Smooth muscle cell (in vitro differentiated cells): ENCODE data around the gene NAA25. TPM values are rescaled to one million over a fixed set of nuclear protein-coding genes. Genes with fewer than 3 reads are reported as not detected.
"Not testable (repeated sequence)": the region's sequence is repeated elsewhere in the genome, so short reads cannot be mapped to it uniquely, and the experiment has no call there.

Source experiments
- DNase-seq: peaks from one replicate; lab custom pipeline; 2025; ENCODE audit not compliant: unreplicated experiment; lab: John Stamatoyannopoulos, UW
- H2AFZ ChIP-seq: fragments of 200-600 bp; sonication (generic); 2 replicates; pipeline ENCODE4 v1.6.0; 2016; ENCODE audit warnings: antibody characterized with exemption, low read depth, mild to moderate bottlenecking
- H3F3A ChIP-seq: fragments of 200-600 bp; sonication (generic); 2 replicates; pipeline ENCODE4 v1.6.0; 2017; ENCODE audit warnings: antibody characterized with exemption, low read depth
- H3K27ac ChIP-seq: fragments of 200-600 bp; sonication (generic); 2 replicates; pipeline ENCODE4 v1.5.1; 2016; ENCODE audit warnings: low read depth, mild to moderate bottlenecking
- H3K27me3 ChIP-seq: fragments of 200-600 bp; sonication (generic); 2 replicates; pipeline ENCODE4 v1.6.1; 2016; ENCODE audit warnings: low read depth, mild to moderate bottlenecking
- H3K36me3 ChIP-seq: fragments of 200-600 bp; sonication (generic); 2 replicates; pipeline ENCODE4 v1.5.1; 2016; ENCODE audit warnings: low read depth
- H3K4me1 ChIP-seq: fragments of 200-600 bp; sonication (generic); 2 replicates; pipeline ENCODE4 v1.5.1; 2016; ENCODE audit warnings: low read depth
- H3K4me2 ChIP-seq: fragments of 200-600 bp; sonication (generic); 2 replicates; pipeline ENCODE4 v1.6.0; 2016; ENCODE audit warnings: mild to moderate bottlenecking
- H3K4me3 ChIP-seq: fragments of 200-600 bp; sonication (generic); 2 replicates; pipeline ENCODE4 v1.5.1; 2016; ENCODE audit warnings: mild to moderate bottlenecking
- H3K79me2 ChIP-seq: fragments of 200-600 bp; sonication (generic); 2 replicates; pipeline ENCODE4 v1.6.0; 2016; ENCODE audit warnings: low read depth, mild to moderate bottlenecking
- H3K9ac ChIP-seq: fragments of 200-600 bp; sonication (generic); 2 replicates; pipeline ENCODE4 v1.6.0; 2016; ENCODE audit warnings: low read depth
- H3K9me3 ChIP-seq: fragments of 200-600 bp; sonication (generic); replicated peaks from 2 replicates; pipeline ENCODE4 v1.5.1; 2016; ENCODE audit warnings: low read depth
- H4K20me1 ChIP-seq: fragments of 200-600 bp; sonication (generic); 2 replicates; pipeline ENCODE4 v1.6.0; 2016; ENCODE audit warnings: low read depth
- CTCF ChIP-seq: fragments of 200-600 bp; sonication (generic); IDR thresholded peaks from 2 replicates; pipeline ENCODE4 v1.5.1; 2017; ENCODE audit warnings: borderline replicate concordance, mild to moderate bottlenecking, antibody characterized with exemption; ENCODE audit not compliant: insufficient read depth, poor library complexity, severe bottlenecking
- WGBS: methylation state at CpG from one replicate; pipeline ENCODE4 v1.1.7; 2016; ENCODE audit warnings: low lambda C conversion rate; 5-methylcytosine and 5-hydroxymethylcytosine counted together
- polyA plus RNA-seq: library from polyadenylated mRNA; unstranded; fragments of >200 nt; fragmentation: Nextera tagmentation; extraction: Ambion mirVana; gene quantifications from 2 replicates; pipeline ENCODE4 v1.2.1, GENCODE V29; 2016
- total RNA-seq: library from RNA; depleted of rRNA; stranded (reverse); fragments of >200 nt; gene quantifications from 2 replicates; pipeline ENCODE4 v1.2.3, GENCODE V29; 2014

Gene NAA25
- total and polyA plus RNA-seq, 2 experiments from 2014 or later = 14.7 to 19.8 TPM

- Histone ChIP-seq H2AFZ (no peak overlapping the region), H3K27me3 (no peaks in the 10 kb centered on the region), H3K4me1 (no peaks in the 10 kb centered on the region), H3K79me2 (no peaks in the 10 kb centered on the region), H3K36me3 (peaks cover 45% of the 10 kb centered on the region), H3K4me3 (no peak overlapping the region), H3F3A (no peaks in the 10 kb centered on the region), H4K20me1 (no peaks in the 10 kb centered on the region), H3K9me3 (no peaks in the 10 kb centered on the region), H3K27ac (no peak overlapping the region), H3K9ac (no peak overlapping the region), H3K4me2 (no peak overlapping the region)
- WGBS = 91% methylated on average over 4 of the region's 4 CpGs
- no peak for DNase-seq
- no peak for TF ChIP-seq CTCF
Observed at GRCh38 chr12:112046003-112046402, 62.6 kb downstream of the NAA25 start.

GRCh38 chr12:112036614-112037013, 72.0 kb downstream of the NAA25 start:
- H2AFZ ChIP-seq, H3K9me3 ChIP-seq, H3K27ac ChIP-seq, H4K20me1 ChIP-seq, DNase-seq, H3K4me3 ChIP-seq, H3K4me1 ChIP-seq, H3F3A ChIP-seq, H3K9ac ChIP-seq, H3K79me2 ChIP-seq, H3K27me3 ChIP-seq, H3K4me2 ChIP-seq: not testable (repeated sequence)
- 95% methylated on average over 12 of the region's 12 CpGs for WGBS
- H3K36me3 ChIP-seq = peaks cover 20% of the 10 kb centered on the region

- no peaks in the 10 kb centered on the region for H3F3A ChIP-seq
- no peaks in the 10 kb centered on the region for H3K27me3 ChIP-seq
- peaks cover 14% of the 10 kb centered on the region for H3K36me3 ChIP-seq
- no peaks in the 10 kb centered on the region for H3K4me1 ChIP-seq
- no peak overlapping the region for H3K9ac ChIP-seq
- H3K4me3 ChIP-seq = no peak overlapping the region
- no peak for DNase-seq
- no peak for TF ChIP-seq CTCF
- no peaks in the 10 kb centered on the region for H4K20me1 ChIP-seq
- H3K79me2 ChIP-seq = no peaks in the 10 kb centered on the region
- no peaks in the 10 kb centered on the region for H3K9me3 ChIP-seq
- no peak overlapping the region for H3K4me2 ChIP-seq
- no peak overlapping the region for H2AFZ ChIP-seq
- H3K27ac ChIP-seq = no peak overlapping the region
- 90% methylated on average over 4 of the region's 4 CpGs for WGBS
Observed at GRCh38 chr12:112035219-112035785, 73.3 kb downstream of the NAA25 start.

- H3K4me3 ChIP-seq = no peak overlapping the region
- no peak overlapping the region for H2AFZ ChIP-seq
- H3F3A ChIP-seq = peaks cover 8% of the 10 kb centered on the region
- H3K36me3 ChIP-seq = peaks cover 9% of the 10 kb centered on the region
- 87% methylated on average over 5 of the region's 5 CpGs for WGBS
- no peak overlapping the region for H3K4me2 ChIP-seq
- TF ChIP-seq CTCF = no peak
- H3K79me2 ChIP-seq = no peaks in the 10 kb centered on the region
- H3K9ac ChIP-seq = no peak overlapping the region
- H3K9me3 ChIP-seq = no peaks in the 10 kb centered on the region
- H3K4me1 ChIP-seq = no peaks in the 10 kb centered on the region
- DNase-seq = no peak
- H3K27me3 ChIP-seq = no peaks in the 10 kb centered on the region
- no peaks in the 10 kb centered on the region for H4K20me1 ChIP-seq
- no peak overlapping the region for H3K27ac ChIP-seq
Observed at GRCh38 chr12:112032292-112032691, 76.3 kb downstream of the NAA25 start.
